PC-3 (cell line): ENCODE measurements around the gene FAM43A. TPM values are rescaled to one million over a fixed set of nuclear protein-coding genes. Genes with fewer than 3 reads are reported as not detected.

ENCODE experiments used
- ATAC-seq: fragments of 200-7000 bp; cut with Tn5 transposase; 2 replicates; pipeline ENCODE4 v1.9.1; 2020; ENCODE audit warnings: mild to moderate bottlenecking, moderate library complexity
- BruUV-seq: library from RNA; stranded (reverse); fragments of 400-500 nt; replicated peaks from 2 replicates; lab custom pipeline; 2021; lab: Mats Ljungman, UMichigan
- CTCF ChIA-PET: fragments of 300-600 bp; sonication (Branson Sonifier 250); formaldehyde crosslinking; loops from one replicate; lab custom pipeline; 2022; ENCODE audit warnings: antibody characterized with exemption; lab: Charles Lee
- POLR2A ChIA-PET: fragments of 300-600 bp; sonication (Branson Sonifier 250); formaldehyde crosslinking; loops from one replicate; lab custom pipeline; 2022; ENCODE audit warnings: antibody characterized with exemption; ENCODE audit not compliant: unreplicated experiment; lab: Charles Lee
- DNase-seq: peaks from one replicate; pipeline ENCODE4 v3.0.0-alpha.2; 2015
- H2AFZ ChIP-seq: fragments of 300-600 bp; sonication (generic); 2 replicates; pipeline ENCODE4 v1.6.0; 2016; ENCODE audit warnings: antibody characterized with exemption, low read length
- H3F3A ChIP-seq: fragments of 300-600 bp; sonication (generic); one replicate; pipeline ENCODE4 v1.6.0; 2017; ENCODE audit warnings: antibody characterized with exemption, low read length, control low read depth, mild to moderate bottlenecking; ENCODE audit not compliant: unreplicated experiment
- H3K27ac ChIP-seq: fragments of 300-600 bp; sonication (generic); 2 replicates; pipeline ENCODE4 v1.5.1; 2016; ENCODE audit warnings: mild to moderate bottlenecking, low read length
- H3K27me3 ChIP-seq: fragments of 300-600 bp; sonication (generic); 2 replicates; pipeline ENCODE4 v1.6.1; 2016; ENCODE audit warnings: low read length, mixed read lengths
- H3K36me3 ChIP-seq: fragments of 300-600 bp; sonication (generic); 2 replicates; pipeline ENCODE4 v1.6.1; 2016; ENCODE audit warnings: low read depth, mixed run types, low read length, mixed read lengths
- H3K4me1 ChIP-seq: fragments of 300-600 bp; sonication (generic); 2 replicates; pipeline ENCODE4 v1.5.1; 2016; ENCODE audit warnings: low read length; ENCODE audit not compliant: insufficient read depth
- H3K4me2 ChIP-seq: fragments of 300-600 bp; sonication (generic); 2 replicates; pipeline ENCODE4 v1.6.0; 2016; ENCODE audit warnings: low read length
- H3K4me3 ChIP-seq: fragments of 300-600 bp; sonication (generic); 2 replicates; pipeline ENCODE4 v1.5.1; 2016; ENCODE audit warnings: mild to moderate bottlenecking, low read length, mixed read lengths
- H3K79me2 ChIP-seq: fragments of 300-600 bp; sonication (generic); 2 replicates; pipeline ENCODE4 v1.6.1; 2017; ENCODE audit warnings: low read length, mixed read lengths
- H3K9ac ChIP-seq: fragments of 300-600 bp; sonication (generic); 2 replicates; pipeline ENCODE4 v1.6.0; 2016; ENCODE audit warnings: mild to moderate bottlenecking, low read length
- H3K9me2 ChIP-seq: fragments of 300-600 bp; sonication (generic); replicated peaks from 2 replicates; pipeline ENCODE4 v1.6.1; 2016; ENCODE audit warnings: mixed run types, low read length, mixed read lengths
- H3K9me3 ChIP-seq: fragments of 300-600 bp; sonication (generic); 2 replicates; pipeline ENCODE4 v1.6.1; 2016; ENCODE audit warnings: low read length, mixed read lengths
- H4K20me1 ChIP-seq: fragments of 300-600 bp; sonication (generic); 2 replicates; pipeline ENCODE4 v1.6.1; 2016; ENCODE audit warnings: low read length, mixed read lengths
- EZH2 ChIP-seq: fragments of 300-600 bp; sonication (generic); IDR thresholded peaks from one replicate; pipeline ENCODE4 v1.6.1; 2017; ENCODE audit warnings: antibody characterized with exemption, mild to moderate bottlenecking, low read length; ENCODE audit not compliant: unreplicated experiment
- intact Hi-C: fragments of 100-400 bp; cut with micrococcal nuclease; formaldehyde crosslinking; loops from 2 replicates; pipeline ENCODE4 v1.9.0; 2023
- total RNA-seq: library from RNA; depleted of rRNA; stranded (reverse); fragments of >200 nt; gene quantifications from 2 replicates; pipeline ENCODE4 v1.2.3, GENCODE V29; 2014; rRNA removed

Gene FAM43A
- total RNA-seq, 1 experiment from 2014 or later: 59.8 TPM

DNA sequence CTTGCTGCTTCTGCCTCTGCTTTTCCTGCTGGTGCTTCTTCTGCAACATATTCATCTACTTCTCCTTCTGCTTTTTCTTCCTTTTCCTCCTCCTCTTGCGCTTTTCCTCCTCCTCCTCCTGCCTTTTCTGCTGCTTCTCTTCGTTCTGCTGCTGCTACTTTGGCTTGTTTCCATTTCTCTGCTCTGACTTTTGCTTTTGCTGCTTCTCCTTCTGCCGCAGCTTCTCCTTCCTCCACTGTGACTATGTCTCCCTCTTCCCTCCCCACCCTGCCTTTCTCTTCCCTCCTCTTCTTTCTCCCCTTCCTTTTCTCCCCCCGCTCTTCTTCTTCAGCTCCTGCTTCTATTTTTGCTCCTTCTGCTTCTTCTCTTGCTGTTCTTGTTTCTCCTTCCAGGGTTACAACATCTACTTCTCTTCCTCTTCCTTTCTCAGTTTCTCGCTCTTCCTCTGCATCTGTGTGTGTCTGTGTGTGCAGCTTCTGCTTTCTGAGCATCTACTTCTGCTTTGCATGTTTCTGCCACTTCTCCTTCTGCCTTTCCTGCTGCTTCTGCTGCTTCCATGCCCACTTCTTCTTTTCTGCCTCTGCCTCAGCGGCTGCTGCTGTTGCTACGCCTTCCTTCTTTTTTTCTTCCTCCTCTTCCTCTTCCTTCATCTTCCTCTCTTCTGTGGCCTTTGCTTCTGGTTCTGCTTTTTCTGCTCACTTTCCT is 51.4 kb downstream of the FAM43A start:
- no peaks in the 10 kb centered on the region for H4K20me1 ChIP-seq
- no peaks in the 10 kb centered on the region for H3F3A ChIP-seq
- no peak overlapping the region for H3K4me3 ChIP-seq
- DNase-seq (no peak), ATAC-seq (no peak)
- no TSS peak for BruUV-seq
- POLR2A ChIA-PET: interaction anchor here (0.7 kb wide), 1 partner anchor 33 kb away, joined by 4 read pairs; no protein-coding TSS in a partner anchor
- no peaks in the 10 kb centered on the region for H3K79me2 ChIP-seq
- H3K9me3 ChIP-seq: no peaks in the 10 kb centered on the region
- no peak overlapping the region for H3K4me2 ChIP-seq
- H3K27ac ChIP-seq: no peak overlapping the region
- no peak for TF ChIP-seq EZH2
- no peaks in the 10 kb centered on the region for H3K36me3 ChIP-seq
- CTCF ChIA-PET: no interaction called here
- peaks cover 43% of the 10 kb centered on the region for H3K4me1 ChIP-seq
- no peaks in the 10 kb centered on the region for H3K27me3 ChIP-seq
- intact Hi-C loops: no loop called here
- no peaks in the 10 kb centered on the region for H3K9me2 ChIP-seq
- no peak overlapping the region for H2AFZ ChIP-seq
- no peak overlapping the region for H3K9ac ChIP-seq

Other genes starting within 250 kb of the FAM43A start
- gene ATP13A3, start 198.9 kb upstream of the FAM43A start, total RNA-seq: 69.4 and 101 TPM in 2 replicates
- gene TMEM44, start 52.5 kb upstream of the FAM43A start, total RNA-seq: 15.3 and 16.6 TPM in 2 replicates
- 83.8 and 102 TPM in 2 replicates for gene LSG1, start 13.7 kb upstream of the FAM43A start, total RNA-seq